ENCODE measurements around the gene TMEM92.

DNA sequence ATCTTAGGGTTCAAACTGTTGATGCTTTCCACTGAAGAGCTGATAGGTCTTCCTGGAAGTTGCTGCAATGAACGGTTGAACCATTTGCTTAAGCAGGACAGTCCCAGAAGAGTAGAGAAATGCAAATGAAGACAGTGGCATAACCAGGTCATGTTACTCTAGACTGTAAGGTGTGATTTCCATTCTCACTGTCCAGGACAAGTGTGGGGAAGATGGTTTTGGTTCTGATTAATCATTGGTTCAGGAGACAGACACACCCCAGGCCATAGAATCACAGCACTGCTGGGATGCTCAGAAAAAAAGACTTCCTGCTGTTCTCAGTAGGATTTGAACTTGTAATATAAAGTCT lies 36.8 kb downstream of the TMEM92 start:
- TF ChIP-seq, protein P1, sequence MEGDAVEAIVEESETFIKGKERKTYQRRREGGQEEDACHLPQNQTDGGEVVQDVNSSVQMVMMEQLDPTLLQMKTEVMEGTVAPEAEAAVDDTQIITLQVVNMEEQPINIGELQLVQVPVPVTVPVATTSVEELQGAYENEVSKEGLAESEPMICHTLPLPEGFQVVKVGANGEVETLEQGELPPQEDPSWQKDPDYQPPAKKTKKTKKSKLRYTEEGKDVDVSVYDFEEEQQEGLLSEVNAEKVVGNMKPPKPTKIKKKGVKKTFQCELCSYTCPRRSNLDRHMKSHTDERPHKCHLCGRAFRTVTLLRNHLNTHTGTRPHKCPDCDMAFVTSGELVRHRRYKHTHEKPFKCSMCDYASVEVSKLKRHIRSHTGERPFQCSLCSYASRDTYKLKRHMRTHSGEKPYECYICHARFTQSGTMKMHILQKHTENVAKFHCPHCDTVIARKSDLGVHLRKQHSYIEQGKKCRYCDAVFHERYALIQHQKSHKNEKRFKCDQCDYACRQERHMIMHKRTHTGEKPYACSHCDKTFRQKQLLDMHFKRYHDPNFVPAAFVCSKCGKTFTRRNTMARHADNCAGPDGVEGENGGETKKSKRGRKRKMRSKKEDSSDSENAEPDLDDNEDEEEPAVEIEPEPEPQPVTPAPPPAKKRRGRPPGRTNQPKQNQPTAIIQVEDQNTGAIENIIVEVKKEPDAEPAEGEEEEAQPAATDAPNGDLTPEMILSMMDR (CRISPR knock-in tag; IDR thresholded peaks at IDR 0.05): no peak
- TF ChIP-seq, protein P2, sequence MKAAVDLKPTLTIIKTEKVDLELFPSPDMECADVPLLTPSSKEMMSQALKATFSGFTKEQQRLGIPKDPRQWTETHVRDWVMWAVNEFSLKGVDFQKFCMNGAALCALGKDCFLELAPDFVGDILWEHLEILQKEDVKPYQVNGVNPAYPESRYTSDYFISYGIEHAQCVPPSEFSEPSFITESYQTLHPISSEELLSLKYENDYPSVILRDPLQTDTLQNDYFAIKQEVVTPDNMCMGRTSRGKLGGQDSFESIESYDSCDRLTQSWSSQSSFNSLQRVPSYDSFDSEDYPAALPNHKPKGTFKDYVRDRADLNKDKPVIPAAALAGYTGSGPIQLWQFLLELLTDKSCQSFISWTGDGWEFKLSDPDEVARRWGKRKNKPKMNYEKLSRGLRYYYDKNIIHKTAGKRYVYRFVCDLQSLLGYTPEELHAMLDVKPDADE (CRISPR knock-in tag; IDR thresholded peaks at IDR 0.05): no peak
